GM18907 (cell line): ENCODE data around the gene TEKTIP1.
"Not testable (repeated sequence)": the region's sequence is repeated elsewhere in the genome, so short reads cannot be mapped to it uniquely, and the experiment has no call there.

Experiments used
- ATAC-seq: cut with Tn5 transposase; IDR thresholded peaks from one replicate; pipeline ENCODE4 v1.9.1; 2021; ENCODE audit warnings: mild to moderate bottlenecking, moderate library complexity; ENCODE audit not compliant: unreplicated experiment

TEKTIP1 gene

GRCh38 chr19:3507371-3508120 lies 31.4 kb upstream of the TEKTIP1 start:
- ATAC-seq = no peak

GRCh38 chr19:3508121-3508661 lies 30.8 kb upstream of the TEKTIP1 start:
- not testable (repeated sequence) for ATAC-seq

- ATAC-seq = no peak
These were observed 30.0 kb upstream of the TEKTIP1 start for GRCh38 chr19:3508771-3509535.

- no peak for ATAC-seq
These were observed 29.4 kb upstream of the TEKTIP1 start for GRCh38 chr19:3509566-3509989.

- ATAC-seq = no peak
These were observed 28.2 kb upstream of the TEKTIP1 start for GRCh38 chr19:3510727-3511126.

GRCh38 chr19:3511506-3512251 lies 27.3 kb upstream of the TEKTIP1 start:
- no peak for ATAC-seq

GRCh38 chr19:3512562-3513228 lies 26.3 kb upstream of the TEKTIP1 start:
- ATAC-seq = no peak

- ATAC-seq = no peak
These were observed 25.5 kb upstream of the TEKTIP1 start for GRCh38 chr19:3513229-3514140.

- ATAC-seq = no peak
These were observed 24.0 kb upstream of the TEKTIP1 start for GRCh38 chr19:3514930-3515329.

- no peak for ATAC-seq
These were observed 23.0 kb upstream of the TEKTIP1 start for GRCh38 chr19:3515891-3516422.

- ATAC-seq = peak; percentile 41
These were observed 22.2 kb upstream of the TEKTIP1 start for GRCh38 chr19:3516675-3517207.

- ATAC-seq = no peak
These were observed 21.3 kb upstream of the TEKTIP1 start for GRCh38 chr19:3517638-3518037.

GRCh38 chr19:3518255-3518654 lies 20.7 kb upstream of the TEKTIP1 start:
- ATAC-seq = no peak

- no peak for ATAC-seq
These were observed 20.3 kb upstream of the TEKTIP1 start for GRCh38 chr19:3518659-3519058.

GRCh38 chr19:3519126-3519525 lies 19.8 kb upstream of the TEKTIP1 start:
- ATAC-seq = no peak

- no peak for ATAC-seq
These were observed 18.5 kb upstream of the TEKTIP1 start for GRCh38 chr19:3520166-3521103.

- no peak for ATAC-seq
These were observed 17.9 kb upstream of the TEKTIP1 start for GRCh38 chr19:3521104-3521445.
